VCaP (cell line): Measurements from ENCODE around the gene CLBA1.
"Not testable (repeated sequence)": the region's sequence is repeated elsewhere in the genome, so short reads cannot be mapped to it uniquely, and the experiment has no call there.

Experiments used
- H3K27ac ChIP-seq: fragments of 450-650 bp; 2 replicates; pipeline ENCODE4 v1.5.1; 2017
- TF ChIP-seq, protein P1 (sequence below): fragments of 450-650 bp; conservative IDR thresholded peaks from 2 replicates; pipeline ENCODE4 v1.5.1; 2017; ENCODE audit warnings: mild to moderate bottlenecking, moderate library complexity

Gene CLBA1

DNA sequence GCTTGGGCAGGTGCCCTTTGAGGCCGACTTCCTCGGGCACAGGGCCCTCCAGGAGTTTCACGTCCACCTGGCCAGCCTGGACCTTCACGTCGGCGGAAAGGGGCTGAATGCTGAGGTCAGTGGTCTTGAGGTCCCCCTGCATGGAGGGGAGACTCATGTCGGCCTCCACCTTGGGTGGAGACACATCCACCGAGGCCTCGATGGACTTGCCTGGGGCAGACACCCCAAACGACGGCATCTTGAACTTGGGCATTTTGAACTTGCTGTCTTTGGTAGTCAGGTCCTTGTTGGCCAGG is 36.9 kb upstream of the CLBA1 start:
- TF ChIP-seq, protein P1, sequence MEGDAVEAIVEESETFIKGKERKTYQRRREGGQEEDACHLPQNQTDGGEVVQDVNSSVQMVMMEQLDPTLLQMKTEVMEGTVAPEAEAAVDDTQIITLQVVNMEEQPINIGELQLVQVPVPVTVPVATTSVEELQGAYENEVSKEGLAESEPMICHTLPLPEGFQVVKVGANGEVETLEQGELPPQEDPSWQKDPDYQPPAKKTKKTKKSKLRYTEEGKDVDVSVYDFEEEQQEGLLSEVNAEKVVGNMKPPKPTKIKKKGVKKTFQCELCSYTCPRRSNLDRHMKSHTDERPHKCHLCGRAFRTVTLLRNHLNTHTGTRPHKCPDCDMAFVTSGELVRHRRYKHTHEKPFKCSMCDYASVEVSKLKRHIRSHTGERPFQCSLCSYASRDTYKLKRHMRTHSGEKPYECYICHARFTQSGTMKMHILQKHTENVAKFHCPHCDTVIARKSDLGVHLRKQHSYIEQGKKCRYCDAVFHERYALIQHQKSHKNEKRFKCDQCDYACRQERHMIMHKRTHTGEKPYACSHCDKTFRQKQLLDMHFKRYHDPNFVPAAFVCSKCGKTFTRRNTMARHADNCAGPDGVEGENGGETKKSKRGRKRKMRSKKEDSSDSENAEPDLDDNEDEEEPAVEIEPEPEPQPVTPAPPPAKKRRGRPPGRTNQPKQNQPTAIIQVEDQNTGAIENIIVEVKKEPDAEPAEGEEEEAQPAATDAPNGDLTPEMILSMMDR: no peak
- H3K27ac ChIP-seq: no peak overlapping the region

GRCh38 chr14:104949406-104949955 is 36.1 kb upstream of the CLBA1 start:
- not testable (repeated sequence) for H3K27ac ChIP-seq

DNA sequence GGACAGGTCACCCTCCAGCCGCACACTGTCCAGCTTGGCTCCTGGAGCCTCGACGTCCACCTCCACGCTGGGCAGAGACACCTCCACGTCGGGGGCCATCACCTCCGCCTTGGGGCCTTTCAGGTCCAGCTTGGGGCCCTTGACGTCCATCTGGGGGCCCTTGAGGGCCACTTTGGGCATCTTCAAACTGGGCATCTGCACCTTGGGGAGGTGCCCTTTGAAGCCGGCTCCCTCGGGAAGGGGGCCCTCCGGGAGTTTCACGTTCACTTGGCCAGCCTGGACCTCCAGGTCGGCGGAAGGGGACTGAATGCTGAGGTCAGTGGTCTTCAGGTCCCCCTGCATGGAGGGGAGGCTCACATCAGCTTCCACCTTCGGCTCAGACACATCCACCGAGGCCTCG is 35.6 kb upstream of the CLBA1 start:
- TF ChIP-seq, protein P1: no peak
- no peak overlapping the region for H3K27ac ChIP-seq

GRCh38 chr14:104950701-104951100 is 34.9 kb upstream of the CLBA1 start:
- H3K27ac ChIP-seq: not testable (repeated sequence)

- H3K27ac ChIP-seq: not testable (repeated sequence)
These were observed 33.5 kb upstream of the CLBA1 start for GRCh38 chr14:104951863-104952657.

GRCh38 chr14:104953097-104953496 is 32.5 kb upstream of the CLBA1 start:
- H3K27ac ChIP-seq: no peak overlapping the region
- TF ChIP-seq, protein P1: no peak

DNA sequence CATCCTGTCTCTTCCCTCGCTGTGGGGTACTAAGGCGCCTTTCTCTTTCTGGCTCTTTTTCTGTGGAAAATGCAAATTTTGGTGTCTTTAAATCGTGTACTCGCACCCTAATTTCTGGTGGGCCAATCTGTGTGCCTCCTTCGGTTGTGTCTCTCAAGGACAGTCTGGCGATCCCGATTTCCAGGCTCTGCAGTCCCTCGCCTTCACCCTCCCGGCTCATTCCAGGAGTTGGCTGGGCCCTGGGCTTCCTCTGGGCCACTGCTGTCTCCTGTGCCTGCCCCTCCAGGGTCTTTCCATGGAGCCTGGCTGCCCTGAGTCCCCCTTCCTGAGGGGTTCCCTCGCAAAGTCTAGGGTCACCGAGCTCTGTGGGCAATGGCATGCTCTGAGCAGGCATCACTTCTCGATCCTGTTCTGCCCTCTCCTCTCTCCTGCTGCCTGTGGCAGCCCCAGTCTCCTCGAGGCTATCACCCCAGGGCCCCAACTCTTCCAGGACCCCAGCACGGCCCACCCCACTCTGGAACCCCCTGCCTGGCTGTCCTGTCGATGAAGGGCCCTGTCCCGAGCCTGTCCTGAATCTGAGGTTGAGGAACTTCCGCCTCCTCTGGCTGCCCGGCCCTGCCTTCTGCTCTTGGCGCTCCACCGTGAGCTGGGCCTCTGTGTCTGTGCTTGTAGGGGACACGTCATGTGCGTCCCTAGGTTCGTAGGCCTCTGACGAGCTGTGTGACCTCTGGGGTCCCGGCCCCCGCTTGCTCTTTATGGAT is 31.5 kb upstream of the CLBA1 start:
- TF ChIP-seq, protein P1: no peak
- H3K27ac ChIP-seq: no peak overlapping the region

DNA sequence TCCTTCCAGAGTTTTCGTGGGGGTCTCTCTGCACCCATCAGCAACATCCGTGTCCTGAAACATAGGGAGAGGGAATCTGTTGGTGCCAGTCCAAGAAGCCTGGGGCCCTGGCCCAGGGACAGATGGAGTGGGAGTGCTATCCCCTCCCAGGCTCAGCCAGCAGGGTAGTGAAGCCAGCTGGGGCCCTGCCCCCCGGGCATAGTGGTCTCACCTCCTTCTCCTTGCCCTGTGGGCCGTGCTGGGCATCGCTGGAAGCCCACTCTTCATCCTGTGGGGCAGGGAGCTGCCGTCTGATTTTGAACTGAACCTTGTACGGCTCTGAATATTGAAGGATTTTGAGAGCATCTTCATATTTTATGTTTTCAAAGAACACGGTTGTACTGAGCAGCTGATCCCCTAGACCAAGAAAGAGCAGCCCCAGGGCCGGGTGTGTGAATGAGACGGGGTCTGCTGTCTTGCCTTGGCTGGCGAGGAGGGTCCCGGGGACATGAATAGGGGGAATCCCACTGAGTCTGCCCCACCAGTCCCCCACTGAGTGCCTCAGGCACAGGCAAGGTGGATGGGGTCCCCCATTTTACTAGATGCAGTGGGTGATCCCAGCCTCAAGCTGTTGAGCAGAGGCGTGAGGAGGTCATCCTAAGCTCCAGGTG is 30.7 kb upstream of the CLBA1 start:
- TF ChIP-seq, protein P1: no peak
- no peak overlapping the region for H3K27ac ChIP-seq

- TF ChIP-seq, protein P1: no peak
- H3K27ac ChIP-seq: no peak overlapping the region
These were observed 30.2 kb upstream of the CLBA1 start for GRCh38 chr14:104955396-104955770.
